GM19328 (cell line): ENCODE results near the gene KRT81.
A peak's percentile ranks its signal among the peaks of the same experiment; 100 is the strongest.
"Not testable (repeated sequence)": the region's sequence is repeated elsewhere in the genome, so short reads cannot be mapped to it uniquely, and the experiment has no call there.

ENCODE experiments used
- ATAC-seq: cut with Tn5 transposase; IDR thresholded peaks from one replicate; pipeline ENCODE4 v1.9.1; 2021; ENCODE audit warnings: mild to moderate bottlenecking, moderate library complexity; ENCODE audit not compliant: unreplicated experiment

KRT81 gene

GRCh38 chr12:52278575-52279421 lies 12.5 kb downstream of the KRT81 start:
- peak; percentile 90 for ATAC-seq

- no peak for ATAC-seq
Measured at GRCh38 chr12:52277486-52278245, 13.7 kb downstream of the KRT81 start.

GRCh38 chr12:52275686-52276085 lies 15.6 kb downstream of the KRT81 start:
- ATAC-seq, result no peak

GRCh38 chr12:52274521-52275120 lies 16.7 kb downstream of the KRT81 start, which contains the start of gene KRT86:
TSS of gene KRT86 (plus strand) at chr12:52274645. CDS start at chr12:52301917, 27,272 bp downstream.
- no peak for ATAC-seq

GRCh38 chr12:52271158-52271557 lies 20.2 kb downstream of the KRT81 start:
- no peak for ATAC-seq

GRCh38 chr12:52270541-52271070 lies 20.7 kb downstream of the KRT81 start:
- ATAC-seq, result no peak

- no peak for ATAC-seq
Measured at GRCh38 chr12:52268212-52268611, 23.1 kb downstream of the KRT81 start.

DNA sequence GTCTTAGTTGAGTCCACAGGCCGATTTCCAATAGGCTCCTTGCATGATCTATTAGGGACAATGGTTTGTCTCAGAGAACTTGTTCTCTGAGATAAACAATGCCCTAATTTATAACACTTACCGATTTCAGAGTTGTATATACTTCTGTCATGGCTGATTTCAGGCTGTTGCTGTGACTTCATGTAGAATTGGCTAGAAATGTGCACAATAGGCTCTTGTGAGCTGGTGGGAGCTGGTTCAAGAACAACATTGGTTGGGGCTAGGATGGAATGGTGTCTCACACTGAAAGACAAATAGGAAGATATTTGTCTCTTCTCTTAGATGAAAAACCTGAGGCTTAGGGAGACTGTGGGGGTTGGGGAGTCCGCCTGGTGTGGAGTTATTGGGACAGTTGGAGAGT lies 23.6 kb downstream of the KRT81 start:
- ATAC-seq, result no peak

- no peak for ATAC-seq
Measured at GRCh38 chr12:52267266-52267665, 24.1 kb downstream of the KRT81 start.

- ATAC-seq, result no peak
Measured at GRCh38 chr12:52266514-52266913, 24.8 kb downstream of the KRT81 start.

DNA sequence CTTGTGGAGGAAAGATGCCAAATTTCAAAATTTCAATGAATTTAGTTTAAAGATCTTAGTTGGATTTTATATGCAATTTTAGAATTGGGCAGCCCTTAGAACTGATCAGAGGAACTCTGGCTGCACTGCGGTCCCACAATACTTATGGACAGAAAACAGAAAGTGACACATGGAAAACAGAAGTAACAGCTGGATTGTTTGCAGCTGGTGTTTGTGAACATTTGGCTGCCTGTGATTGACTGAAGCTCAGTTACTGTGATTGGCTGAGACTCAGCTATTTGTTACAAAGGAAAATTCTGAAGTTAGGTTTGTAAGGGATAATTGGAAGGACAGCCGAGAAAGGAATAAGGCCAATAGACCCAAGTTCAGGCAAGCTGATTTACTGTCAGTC lies 26.9 kb downstream of the KRT81 start:
- ATAC-seq, result no peak

GRCh38 chr12:52263761-52264434 lies 27.4 kb downstream of the KRT81 start:
- ATAC-seq, result no peak

GRCh38 chr12:52262286-52262685 lies 29.0 kb downstream of the KRT81 start:
- ATAC-seq, result no peak

DNA sequence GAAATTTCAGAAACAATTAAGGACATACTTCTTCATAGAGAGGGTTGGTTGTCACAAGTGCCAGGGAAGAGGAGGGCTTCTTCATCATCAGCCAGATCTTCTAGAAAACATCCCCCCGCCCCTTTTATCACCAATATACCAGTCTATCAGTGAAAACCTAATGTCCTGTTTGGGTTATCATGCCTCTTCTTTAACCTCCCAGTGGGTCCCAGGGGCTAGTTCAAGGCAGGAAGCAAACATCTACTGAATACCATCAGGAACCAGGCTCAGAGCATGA lies 30.2 kb downstream of the KRT81 start:
- ATAC-seq, result no peak

GRCh38 chr12:52260361-52261207 lies 30.8 kb downstream of the KRT81 start:
- no peak for ATAC-seq

- no peak for ATAC-seq
Measured at GRCh38 chr12:52259657-52260243, 31.6 kb downstream of the KRT81 start.

DNA sequence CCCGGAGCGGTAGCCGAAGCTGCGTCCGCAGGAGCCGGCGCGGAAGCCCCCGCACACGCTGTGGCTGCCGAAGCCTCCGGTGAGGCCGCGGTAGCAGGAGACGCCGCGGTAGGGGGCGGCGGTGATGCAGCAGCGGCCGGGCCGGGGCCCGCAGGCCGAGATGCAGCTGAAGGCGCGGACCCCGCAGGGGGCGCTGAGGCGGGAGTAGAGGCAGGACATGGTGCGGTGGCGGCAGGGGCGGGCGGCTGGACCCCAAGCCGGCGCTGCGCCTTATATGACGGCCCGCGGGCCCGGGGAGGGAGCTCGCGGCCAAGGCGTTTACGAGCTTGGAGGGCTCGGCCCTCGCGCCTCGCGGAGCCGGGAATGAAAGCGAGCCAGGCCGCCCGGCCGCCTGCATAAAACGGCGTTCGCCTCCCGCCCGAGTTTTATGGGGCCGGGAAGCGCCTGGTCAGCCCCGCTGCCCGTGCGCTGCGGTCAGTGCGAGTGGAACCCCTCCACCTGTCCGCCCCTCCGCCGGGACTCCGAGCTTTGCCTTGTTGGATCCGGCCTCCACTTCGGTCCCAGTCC lies 32.9 kb downstream of the KRT81 start:
- no peak for ATAC-seq

DNA sequence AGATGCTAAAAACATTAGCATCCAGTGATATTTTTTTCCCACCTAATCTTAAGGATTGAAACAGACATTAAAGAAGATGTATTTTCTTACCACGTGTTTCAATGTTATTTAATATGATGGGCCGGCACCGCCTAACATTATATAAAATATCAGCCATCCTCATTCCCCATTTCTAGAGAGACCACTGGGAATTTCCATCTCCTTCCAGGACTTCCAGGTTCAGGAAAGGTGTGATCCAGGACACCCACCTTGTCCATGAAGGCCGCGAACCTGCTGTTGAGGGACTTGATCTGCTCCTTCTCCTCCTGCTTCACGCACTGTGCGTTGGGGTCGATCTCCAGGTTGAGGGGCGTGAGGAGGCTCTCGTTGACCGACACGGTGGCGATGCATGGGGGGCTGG lies 33.4 kb downstream of the KRT81 start:
- not testable (repeated sequence) for ATAC-seq

DNA sequence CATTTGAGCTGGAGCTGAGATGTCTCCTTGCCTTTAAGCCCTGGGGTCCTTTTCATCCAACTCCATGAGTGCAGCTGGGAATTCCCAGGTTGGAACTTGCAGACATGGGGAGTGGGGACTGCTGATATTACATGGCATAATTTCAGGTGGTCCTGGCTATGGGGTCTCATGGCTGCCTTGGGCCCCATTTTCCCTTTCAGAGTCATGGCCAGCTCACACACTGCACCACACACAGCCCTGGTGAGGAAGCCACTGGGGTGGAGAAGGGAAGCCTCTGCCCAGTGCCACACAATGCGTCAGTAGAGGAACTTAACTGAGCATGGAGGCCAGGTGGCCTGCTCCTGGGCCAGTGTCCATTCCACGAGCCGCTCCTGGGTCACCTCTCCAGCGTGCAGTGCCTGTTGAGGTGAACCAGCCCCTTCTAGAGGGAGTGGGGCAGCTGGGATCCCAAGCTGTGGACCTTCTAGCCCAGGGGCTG lies 34.2 kb downstream of the KRT81 start:
- no peak for ATAC-seq
